Naive thymus-derived CD4-positive, alpha-beta T cell (primary cell): Measurements from ENCODE around the gene TGFBR3. TPM values are rescaled to one million over a fixed set of nuclear protein-coding genes. Genes with fewer than 3 reads are reported as not detected.

Experiments used
- ATAC-seq: fragments of 150-1000 bp; cut with Tn5 transposase; 2 replicates; pipeline ENCODE4 v1.10.0; 2021; ENCODE audit warnings: mild to moderate bottlenecking, moderate library complexity
- CTCF ChIA-PET: fragments of 350-600 bp; sonication (Branson Sonifier 250); formaldehyde crosslinking; loops from one replicate; lab custom pipeline; 2021; ENCODE audit warnings: antibody characterized with exemption; lab: Charles Lee
- POLR2A ChIA-PET: fragments of 350-600 bp; sonication (Branson Sonifier 250); formaldehyde crosslinking; loops from one replicate; lab custom pipeline; 2021; ENCODE audit warnings: antibody characterized with exemption, inconsistent platforms; lab: Charles Lee
- DNase-seq, 9 donors: peaks; one replicate each; pipeline versions ENCODE4 v3.0.0 to v3.0.0-alpha.2; 2020 to 2022; ENCODE audit warnings: mixed read lengths in 1 of 9
- H3K27ac ChIP-seq: one replicate; pipeline ENCODE4 v1.7.0; 2013; ENCODE audit warnings: mild to moderate bottlenecking, low read depth, low read length, moderate library complexity
- H3K27me3 ChIP-seq, 2 donors: one replicate each; pipeline ENCODE4 v1.7.0; 2013; ENCODE audit warnings: low read length in 2 of 2, mild to moderate bottlenecking in 2 of 2, moderate library complexity in 2 of 2; ENCODE audit not compliant: control insufficient read depth in 2 of 2, insufficient read depth in 2 of 2
- H3K36me3 ChIP-seq, 3 experiments: 1 replicate in 2 of 3; 2 replicates in 1 of 3; pipeline ENCODE4 v1.7.0; 2013; ENCODE audit warnings: low read length in 3 of 3, mild to moderate bottlenecking in 3 of 3, moderate library complexity in 1 of 3; ENCODE audit not compliant: insufficient read depth in 3 of 3, control insufficient read depth in 2 of 3
- H3K4me1 ChIP-seq, 2 donors: one replicate each; pipeline ENCODE4 v1.7.0; 2013; ENCODE audit warnings: low read length in 2 of 2, mild to moderate bottlenecking in 2 of 2, moderate library complexity in 1 of 2; ENCODE audit not compliant: control insufficient read depth in 2 of 2, insufficient read depth in 2 of 2
- H3K4me3 ChIP-seq: 2 replicates; pipeline ENCODE4 v1.7.0; 2013; ENCODE audit warnings: mild to moderate bottlenecking, low read length
- H3K9me3 ChIP-seq, 3 experiments: 1 replicate in 2 of 3; 2 replicates in 1 of 3; pipeline ENCODE4 v1.7.0; 2013; ENCODE audit warnings: low read length in 3 of 3; ENCODE audit not compliant: control insufficient read depth in 2 of 3
- H3K27ac Mint-ChIP-seq, 9 donors: one replicate each; pipeline ENCODE4 v1.8.0; 2020 to 2022; ENCODE audit warnings: mixed read lengths in 9 of 9, mild to moderate bottlenecking in 8 of 9, moderate library complexity in 5 of 9, inconsistent platforms in 2 of 9
- H3K27me3 Mint-ChIP-seq, 5 donors: one replicate each; pipeline ENCODE4 v1.8.0; 2021 to 2022; ENCODE audit warnings: mixed read lengths in 5 of 5, mild to moderate bottlenecking in 1 of 5
- H3K36me3 Mint-ChIP-seq, 5 donors: one replicate each; pipeline ENCODE4 v1.8.0; 2020 to 2022; ENCODE audit warnings: mixed read lengths in 5 of 5, mild to moderate bottlenecking in 3 of 5, inconsistent platforms in 1 of 5
- H3K4me1 Mint-ChIP-seq, 7 donors: one replicate each; pipeline ENCODE4 v1.8.0; 2020 to 2022; ENCODE audit warnings: mixed read lengths in 7 of 7, mild to moderate bottlenecking in 3 of 7, inconsistent platforms in 1 of 7
- H3K4me3 Mint-ChIP-seq, 10 donors: one replicate each; pipeline ENCODE4 v1.8.0; 2020 to 2022; ENCODE audit warnings: mild to moderate bottlenecking in 10 of 10, mixed read lengths in 10 of 10, moderate library complexity in 6 of 10, inconsistent platforms in 2 of 10
- H3K9me3 Mint-ChIP-seq, 11 donors: one replicate each; pipeline ENCODE4 v1.8.0; 2020 to 2022; ENCODE audit warnings: mixed read lengths in 11 of 11, mild to moderate bottlenecking in 4 of 11, inconsistent platforms in 1 of 11, moderate library complexity in 1 of 11
- intact Hi-C, 2 donors: fragments of 100-400 bp; cut with micrococcal nuclease; formaldehyde crosslinking; loops; one replicate each; pipeline ENCODE4 v1.15.1; 2023
- polyA plus RNA-seq, 2 donors: library from polyadenylated mRNA; unstranded; fragments of 300-500 nt; fragmentation: Illumina TruSeq; gene quantifications; one replicate each; pipeline ENCODE4 v1.2.3, GENCODE V29; 2021
- total RNA-seq, 6 experiments: library from RNA in 5 of 6; stranded (reverse) in 5 of 6; gene quantifications; 1 replicate in 5 of 6; 2 replicates in 1 of 6; pipeline ENCODE4 v1.2.3 and lab custom pipeline; 2021 to 2026

The TGFBR3 gene
- total and polyA plus RNA-seq, 7 experiments from 2014 or later: 9.4 to 36.3 (median 11.4) TPM

DNA sequence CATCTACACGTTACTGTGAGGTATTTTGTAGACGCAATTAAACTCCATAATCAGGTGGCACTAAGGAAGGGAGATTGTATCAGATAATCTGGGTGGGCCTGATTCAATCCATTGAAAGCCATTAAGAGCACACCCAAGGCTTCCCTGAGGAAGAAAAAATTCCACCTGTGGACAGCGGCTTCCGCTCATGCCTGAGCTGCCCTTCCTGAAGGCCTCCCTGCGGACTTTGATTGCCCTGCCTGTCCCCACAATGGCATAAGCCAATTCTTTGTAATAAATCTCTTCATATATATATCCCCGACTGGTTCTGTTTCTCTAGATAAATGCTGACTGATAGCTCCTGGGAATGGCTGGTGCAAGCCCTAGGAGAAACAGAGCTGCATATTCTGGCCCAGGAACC lies 138.3 kb downstream of the TGFBR3 start:
- Mint-ChIP-seq H3K9me3 (peaks cover 0 to 25% (median 5%) of the 10 kb centered on the region in 11 donors), H3K4me3 (no peak overlapping the region), H3K27me3 (no peaks in the 10 kb centered on the region), H3K27ac (no peak overlapping the region), H3K4me1 (peaks cover 0 to 16% (median 0%) of the 10 kb centered on the region in 7 donors), H3K36me3 (peaks cover 15 to 54% (median 33%) of the 10 kb centered on the region in 5 donors)
- no peak overlapping the region for H3K27ac ChIP-seq
- ChIA-PET CTCF (no interaction called here), POLR2A (interaction anchor here (1.0 kb wide), 1 partner anchor 24 kb away, joined by 4 read pairs; no protein-coding TSS in a partner anchor)
- intact Hi-C loops: no loop called here
- DNase-seq (no peak), ATAC-seq (no peak)
- no peaks in the 10 kb centered on the region for H3K27me3 ChIP-seq
- H3K4me1 ChIP-seq: peaks cover 0 to 8% of the 10 kb centered on the region in 2 donors
- H3K4me3 ChIP-seq: no peak overlapping the region
- no peaks in the 10 kb centered on the region for H3K36me3 ChIP-seq
- peaks cover 0 to 4% (median 0%) of the 10 kb centered on the region in 3 experiments for H3K9me3 ChIP-seq

- no peak for ATAC-seq
- no peak overlapping the region for H3K27ac Mint-ChIP-seq
- H3K4me1 ChIP-seq: peaks cover 0 to under 1% of the 10 kb centered on the region in 2 donors
- H3K36me3 Mint-ChIP-seq: peaks cover 15 to 61% (median 33%) of the 10 kb centered on the region in 5 donors
- H3K27me3 Mint-ChIP-seq: no peaks in the 10 kb centered on the region
- peaks cover 0 to 11% (median 0%) of the 10 kb centered on the region in 7 donors for H3K4me1 Mint-ChIP-seq
- H3K27me3 ChIP-seq: no peaks in the 10 kb centered on the region
- H3K36me3 ChIP-seq: no peaks in the 10 kb centered on the region
- no peak overlapping the region for H3K27ac ChIP-seq
- H3K4me3 Mint-ChIP-seq: no peak overlapping the region
- intact Hi-C loops: no loop called here
- no peak for DNase-seq
- peaks cover 0 to 4% (median 0%) of the 10 kb centered on the region in 3 experiments for H3K9me3 ChIP-seq
- CTCF ChIA-PET: no interaction called here
- H3K9me3 Mint-ChIP-seq: peaks cover 0 to 25% (median 5%) of the 10 kb centered on the region in 11 donors
- POLR2A ChIA-PET: no interaction called here
- H3K4me3 ChIP-seq: no peak overlapping the region
Observed at GRCh38 chr1:91746728-91747338, 139.1 kb downstream of the TGFBR3 start.

DNA sequence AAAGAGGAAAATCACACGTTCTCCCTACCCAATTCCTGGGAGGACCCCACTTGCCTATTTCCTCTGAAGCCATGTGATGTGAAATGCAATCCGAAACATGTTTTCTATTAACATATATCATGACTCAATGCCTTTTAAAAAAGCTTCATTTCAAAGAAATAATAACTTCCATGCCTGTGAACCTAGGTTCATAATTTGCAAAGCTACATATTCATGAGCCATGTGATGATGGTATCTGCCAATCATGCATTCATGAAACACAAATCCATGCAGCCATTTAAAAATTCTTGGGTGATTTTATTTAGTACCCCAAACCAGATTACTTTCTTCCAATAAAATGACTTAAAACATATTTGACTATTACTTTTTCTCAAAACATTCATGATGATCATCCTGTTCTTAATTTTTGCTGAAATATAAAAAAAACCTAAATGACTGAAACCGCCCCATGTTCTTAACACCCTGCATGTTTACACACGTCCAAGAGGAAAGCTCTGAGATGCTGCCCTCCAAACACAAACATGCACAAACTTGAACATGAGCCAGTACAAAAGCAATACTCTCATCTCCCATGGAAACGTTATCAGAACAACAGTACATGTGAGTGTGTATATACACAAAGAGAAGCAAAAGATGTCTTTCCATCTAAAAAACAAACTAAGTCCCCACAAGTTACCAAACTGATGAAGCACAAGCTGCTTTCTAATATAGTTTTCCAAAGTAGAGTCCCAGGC lies 140.1 kb downstream of the TGFBR3 start:
- Mint-ChIP-seq H3K4me1 (peaks cover 0 to 13% (median 0%) of the 10 kb centered on the region in 7 donors), H3K27ac (peak overlapping the region in 1 of 9 donors; percentile 76), H3K36me3 (peaks cover 15 to 67% (median 35%) of the 10 kb centered on the region in 5 donors), H3K27me3 (no peaks in the 10 kb centered on the region), H3K4me3 (no peak overlapping the region), H3K9me3 (peaks cover 0 to 25% (median 6%) of the 10 kb centered on the region in 11 donors)
- Histone ChIP-seq H3K4me3 (no peak overlapping the region), H3K4me1 (no peaks in the 10 kb centered on the region), H3K27me3 (no peaks in the 10 kb centered on the region), H3K36me3 (no peaks in the 10 kb centered on the region), H3K27ac (no peak overlapping the region), H3K9me3 (peaks cover 0 to 4% (median 0%) of the 10 kb centered on the region in 3 experiments)
- CTCF ChIA-PET: no interaction called here
- POLR2A ChIA-PET: interaction anchor here (1.0 kb wide), 1 partner anchor 9 kb away, joined by 3 read pairs; no protein-coding TSS in a partner anchor
- DNase-seq (no peak), ATAC-seq (no peak)
- intact Hi-C loops: no loop called here

DNA sequence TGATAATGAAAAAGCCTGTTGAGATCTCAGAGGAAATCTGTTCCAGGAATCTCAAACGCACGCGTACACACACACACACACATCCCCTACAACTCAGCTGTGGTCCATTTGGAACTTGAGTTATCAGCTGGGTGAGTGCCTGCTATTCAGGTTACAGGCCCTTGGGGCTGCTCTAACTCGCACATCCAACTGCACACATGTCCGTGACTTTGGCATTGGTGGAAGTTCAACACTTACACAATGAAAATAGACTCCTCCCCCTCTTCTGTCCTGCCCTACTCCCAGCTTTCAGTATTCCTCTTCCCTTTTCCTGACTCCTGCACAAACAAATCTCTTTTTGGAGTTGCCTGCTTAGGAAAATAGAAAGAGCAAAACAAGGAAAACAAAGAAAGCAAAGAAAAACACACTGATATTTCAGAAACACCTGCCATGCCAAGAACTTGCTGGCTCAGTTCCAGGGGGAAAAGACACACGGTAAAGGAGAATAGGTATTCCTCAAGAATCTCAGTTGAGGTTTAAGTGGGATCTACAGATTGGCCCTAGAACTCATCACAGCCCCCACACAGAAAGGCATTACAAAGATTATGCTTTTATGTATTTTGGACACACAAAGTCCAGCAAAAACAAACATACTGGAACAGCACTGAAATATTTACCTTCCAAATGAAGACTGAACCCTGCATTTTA lies 140.9 kb downstream of the TGFBR3 start:
- Histone ChIP-seq H3K4me1 (no peaks in the 10 kb centered on the region), H3K27me3 (no peaks in the 10 kb centered on the region), H3K4me3 (no peak overlapping the region), H3K27ac (no peak overlapping the region), H3K36me3 (no peaks in the 10 kb centered on the region), H3K9me3 (peaks cover 0 to 4% (median 0%) of the 10 kb centered on the region in 3 experiments)
- no peak overlapping the region for H3K27ac Mint-ChIP-seq
- intact Hi-C loops: no loop called here
- ChIA-PET CTCF (no interaction called here), POLR2A (interaction anchor here (1.0 kb wide), 1 partner anchor 8 kb away, joined by 3 read pairs; no protein-coding TSS in a partner anchor)
- H3K27me3 Mint-ChIP-seq: no peaks in the 10 kb centered on the region
- H3K9me3 Mint-ChIP-seq: peaks cover 0 to 25% (median 6%) of the 10 kb centered on the region in 11 donors
- ATAC-seq (no peak), DNase-seq (no peak)
- no peak overlapping the region for H3K4me3 Mint-ChIP-seq
- H3K36me3 Mint-ChIP-seq: peaks cover 15 to 70% (median 36%) of the 10 kb centered on the region in 5 donors
- peaks cover 0 to 13% (median 0%) of the 10 kb centered on the region in 7 donors for H3K4me1 Mint-ChIP-seq

DNA sequence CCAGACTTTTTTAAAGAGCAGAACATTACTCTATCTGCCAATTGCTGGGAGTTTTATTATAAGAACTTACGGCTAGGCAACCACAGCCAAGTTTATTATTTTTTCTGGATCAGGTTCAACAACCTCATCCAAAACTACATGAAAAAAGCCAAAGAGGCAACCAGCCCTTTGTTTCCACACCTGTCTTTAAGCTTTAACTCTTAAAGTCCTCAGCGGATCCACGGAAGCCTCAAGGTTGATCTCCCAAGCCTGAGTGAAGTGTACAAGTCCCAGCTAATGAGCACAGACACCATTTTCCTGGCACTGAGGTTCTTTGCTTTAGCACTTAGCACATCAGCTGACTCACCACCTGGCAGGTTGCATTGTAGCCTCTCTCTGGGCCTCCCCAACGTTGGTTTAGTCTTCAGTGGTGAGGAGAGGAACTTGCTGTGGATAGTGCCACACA lies 143.1 kb downstream of the TGFBR3 start:
- H3K4me3 Mint-ChIP-seq: no peak overlapping the region
- Histone ChIP-seq H3K4me1 (no peaks in the 10 kb centered on the region), H3K36me3 (no peaks in the 10 kb centered on the region), H3K27ac (no peak overlapping the region), H3K9me3 (peaks cover 0 to 4% (median 0%) of the 10 kb centered on the region in 3 experiments), H3K4me3 (no peak overlapping the region), H3K27me3 (no peaks in the 10 kb centered on the region)
- intact Hi-C loops: no loop called here
- H3K27me3 Mint-ChIP-seq: no peaks in the 10 kb centered on the region
- H3K36me3 Mint-ChIP-seq: peaks cover 23 to 69% (median 51%) of the 10 kb centered on the region in 5 donors
- H3K4me1 Mint-ChIP-seq: peaks cover 0 to 13% (median 0%) of the 10 kb centered on the region in 7 donors
- ATAC-seq (no peak), DNase-seq (no peak)
- H3K27ac Mint-ChIP-seq: no peak overlapping the region
- peaks cover 0 to 26% (median 8%) of the 10 kb centered on the region in 11 donors for H3K9me3 Mint-ChIP-seq
- CTCF ChIA-PET: no interaction called here
- POLR2A ChIA-PET: no interaction called here

GRCh38 chr1:91741906-91742305 lies 144.0 kb downstream of the TGFBR3 start:
- Mint-ChIP-seq H3K27ac (peak overlapping the region in 1 of 9 donors; percentile 1), H3K4me1 (peaks cover 0 to 13% (median 3%) of the 10 kb centered on the region in 7 donors), H3K9me3 (peaks cover 0 to 24% (median 5%) of the 10 kb centered on the region in 11 donors), H3K4me3 (no peak overlapping the region), H3K27me3 (no peaks in the 10 kb centered on the region), H3K36me3 (peaks cover 19 to 61% (median 42%) of the 10 kb centered on the region in 5 donors)
- no peak overlapping the region for H3K4me3 ChIP-seq
- ChIA-PET POLR2A (no interaction called here), CTCF (no interaction called here)
- H3K27ac ChIP-seq: no peak overlapping the region
- H3K36me3 ChIP-seq: no peaks in the 10 kb centered on the region
- H3K9me3 ChIP-seq: no peaks in the 10 kb centered on the region
- no peaks in the 10 kb centered on the region for H3K4me1 ChIP-seq
- no peaks in the 10 kb centered on the region for H3K27me3 ChIP-seq
- DNase-seq: no peak
- ATAC-seq: no peak
- intact Hi-C loops: no loop called here
